Progenitor cell of endocrine pancreas (in vitro differentiated cells): Measurements from ENCODE around the gene HEPH. TPM values are rescaled to one million over a fixed set of nuclear protein-coding genes. Genes with fewer than 3 reads are reported as not detected.

Experiments used
- total RNA-seq: library from RNA; stranded (reverse); gene quantifications from 2 replicates; pipeline ENCODE4 v1.2.1, GENCODE V29; 2021

Gene HEPH
- total RNA-seq, 1 donor from 2014 or later, result 92.4 TPM

Other genes with a start within 250 kb of the HEPH start
- gene VSIG4, start 124.2 kb upstream of the HEPH start, total RNA-seq, result not detected in 2 replicates